ENCODE results near the gene CDH4. TPM values are rescaled to one million over a fixed set of nuclear protein-coding genes. Genes with fewer than 3 reads are reported as not detected.
"Not testable (repeated sequence)": the region's sequence is repeated elsewhere in the genome, so short reads cannot be mapped to it uniquely, and the experiment has no call there.

The CDH4 gene
- total RNA-seq, 2 donors from 2014 or later: 0.06 to 0.08 TPM

- intact Hi-C loops (cut with DNase I): no loop called here
- no peak for ATAC-seq
- no peak for DNase-seq
Measured at GRCh38 chr20:61459705-61460104, 207.6 kb downstream of the CDH4 start.

- no peak for ATAC-seq
- intact Hi-C loops (cut with DNase I): no loop called here
- no peak for DNase-seq
Measured at GRCh38 chr20:61460261-61461052, 208.4 kb downstream of the CDH4 start.

GRCh38 chr20:61461461-61461860, 209.4 kb downstream of the CDH4 start:
- intact Hi-C loops (cut with DNase I): no loop called here
- ATAC-seq: no peak

GRCh38 chr20:61464307-61465303, 212.5 kb downstream of the CDH4 start:
- ATAC-seq (no peak), DNase-seq (no peak)
- intact Hi-C loops (cut with DNase I): no loop called here

More at GRCh38 chr20:61461461-61461860, 209.4 kb downstream of the CDH4 start:
- DNase-seq: no peak

- intact Hi-C loops (cut with DNase I): no loop called here
- DNase-seq: no peak
- no peak for ATAC-seq
Measured at GRCh38 chr20:61475729-61476128, 223.7 kb downstream of the CDH4 start.

GRCh38 chr20:61476956-61477355, 224.9 kb downstream of the CDH4 start:
- DNase-seq (no peak), ATAC-seq (no peak)
- intact Hi-C loops (cut with DNase I): no loop called here

GRCh38 chr20:61477451-61477861, 225.4 kb downstream of the CDH4 start:
- intact Hi-C loops (cut with DNase I): no loop called here
- ATAC-seq: no peak
- no peak for DNase-seq

GRCh38 chr20:61478094-61478493, 226.0 kb downstream of the CDH4 start:
- no peak for ATAC-seq
- intact Hi-C loops (cut with DNase I): no loop called here
- no peak for DNase-seq

GRCh38 chr20:61478611-61479305, 226.7 kb downstream of the CDH4 start:
- ATAC-seq: no peak
- DNase-seq: no peak

GRCh38 chr20:61479433-61479832, 227.4 kb downstream of the CDH4 start:
- ATAC-seq; intact Hi-C loops (cut with DNase I); DNase-seq: not testable (repeated sequence)

More at GRCh38 chr20:61478611-61479305, 226.7 kb downstream of the CDH4 start:
- intact Hi-C loops (cut with DNase I): no loop called here

GRCh38 chr20:61480158-61480825, 228.2 kb downstream of the CDH4 start:
- ATAC-seq (no peak), DNase-seq (no peak)
- intact Hi-C loops (cut with DNase I): no loop called here

- intact Hi-C loops (cut with DNase I): no loop called here
- ATAC-seq (peak in 1 of 2 donors; percentile 55), DNase-seq (no peak)
Measured at GRCh38 chr20:61482056-61482887, 230.2 kb downstream of the CDH4 start.

- ATAC-seq (no peak), DNase-seq (no peak)
- intact Hi-C loops (cut with DNase I): no loop called here
Measured at GRCh38 chr20:61482901-61483300, 230.8 kb downstream of the CDH4 start.

GRCh38 chr20:61483336-61484067, 231.4 kb downstream of the CDH4 start:
- DNase-seq (no peak), ATAC-seq (no peak)
- intact Hi-C loops (cut with DNase I): no loop called here

- ATAC-seq (no peak), DNase-seq (no peak)
- intact Hi-C loops (cut with DNase I): no loop called here
Measured at GRCh38 chr20:61486198-61486597, 234.1 kb downstream of the CDH4 start.

GRCh38 chr20:61487346-61487996, 235.4 kb downstream of the CDH4 start:
- intact Hi-C loops (cut with DNase I): no loop called here

GRCh38 chr20:61487997-61488371, 235.9 kb downstream of the CDH4 start:
- intact Hi-C loops (cut with DNase I): no loop called here
- no peak for DNase-seq
- no peak for ATAC-seq

More at GRCh38 chr20:61487346-61487996, 235.4 kb downstream of the CDH4 start:
- DNase-seq (no peak), ATAC-seq (no peak)
